CD14-positive monocyte (primary cell): ENCODE data around the gene LHFPL3. TPM values are rescaled to one million over a fixed set of nuclear protein-coding genes. Genes with fewer than 3 reads are reported as not detected.

Experiments used
- DNase-seq, 3 donors: peaks; one replicate each; pipeline ENCODE4 v3.0.0-alpha.2; 2011 to 2022
- H2AFZ ChIP-seq: 2 replicates; pipeline ENCODE4 v1.6.0; 2012; ENCODE audit warnings: mild to moderate bottlenecking, low read depth, low read length, inconsistent platforms; ENCODE audit not compliant: insufficient read depth, poor library complexity, severe bottlenecking
- H3K27ac ChIP-seq, 2 donors: 1 replicate in 1 of 2; 2 replicates in 1 of 2; pipeline ENCODE4 v1.5.1; 2012 to 2013; ENCODE audit warnings: low read length in 2 of 2, control low read depth in 1 of 2, inconsistent platforms in 1 of 2, low read depth in 1 of 2, mild to moderate bottlenecking in 1 of 2
- H3K27me3 ChIP-seq, 2 donors: one replicate each; pipeline versions ENCODE4 v1.6.0 to v1.6.1; 2011 to 2013; ENCODE audit warnings: low read length in 2 of 2; ENCODE audit not compliant: control insufficient read depth in 2 of 2, insufficient read depth in 2 of 2
- H3K36me3 ChIP-seq, 2 donors: replicated peaks in 1 of 2; 1 replicate in 1 of 2; 2 replicates in 1 of 2; pipeline versions ENCODE4 v1.5.1 to v1.6.1; 2012 to 2013; ENCODE audit warnings: low read length in 2 of 2, control low read depth in 1 of 2, inconsistent platforms in 1 of 2, mild to moderate bottlenecking in 1 of 2; ENCODE audit not compliant: insufficient read depth in 2 of 2, control insufficient read depth in 1 of 2
- H3K4me1 ChIP-seq, 2 donors: 1 replicate in 1 of 2; 2 replicates in 1 of 2; pipeline versions ENCODE4 v1.5.1 to v1.6.1; 2012 to 2013; ENCODE audit warnings: low read length in 2 of 2, control low read depth in 1 of 2, inconsistent platforms in 1 of 2, mild to moderate bottlenecking in 1 of 2, moderate library complexity in 1 of 2; ENCODE audit not compliant: insufficient read depth in 2 of 2, control insufficient read depth in 1 of 2
- H3K4me2 ChIP-seq: replicated peaks from 2 replicates; pipeline ENCODE3; 2012; ENCODE audit warnings: low read length, moderate library complexity, mild to moderate bottlenecking; ENCODE audit not compliant: poor library complexity, severe bottlenecking; ENCODE audit errors: extremely low read depth
- H3K4me3 ChIP-seq, 3 experiments: fragments of 200-600 bp in 1 of 3; sonication (generic) in 1 of 3; replicated peaks in 1 of 3; 1 replicate in 2 of 3; 2 replicates in 1 of 3; pipeline ENCODE4 v1.5.1; 2011 to 2013; ENCODE audit warnings: low read length in 3 of 3, mild to moderate bottlenecking in 3 of 3, control low read depth in 2 of 3, low read depth in 2 of 3, inconsistent platforms in 1 of 3, moderate library complexity in 1 of 3
- H3K79me2 ChIP-seq: 2 replicates; pipeline ENCODE4 v1.6.0; 2012; ENCODE audit warnings: mild to moderate bottlenecking, control low read depth, inconsistent platforms, low read length, moderate library complexity; ENCODE audit not compliant: insufficient read depth
- H3K9ac ChIP-seq: 2 replicates; pipeline ENCODE4 v1.6.0; 2017; ENCODE audit warnings: low read length, mild to moderate bottlenecking; ENCODE audit not compliant: insufficient read depth, poor library complexity, severe bottlenecking
- H3K9me3 ChIP-seq, 2 donors: replicated peaks in 1 of 2; 1 replicate in 1 of 2; 2 replicates in 1 of 2; pipeline versions ENCODE4 v1.5.1 to v1.6.1; 2012 to 2013; ENCODE audit warnings: low read length in 2 of 2, control low read depth in 1 of 2; ENCODE audit not compliant: control insufficient read depth in 1 of 2, insufficient read depth in 1 of 2
- H4K20me1 ChIP-seq: 2 replicates; pipeline ENCODE4 v1.6.0; 2012; ENCODE audit warnings: mild to moderate bottlenecking, low read length, control low read depth, moderate library complexity; ENCODE audit not compliant: insufficient read depth
- H3K27ac Mint-ChIP-seq, 7 donors: one replicate each; pipeline ENCODE4 v1.8.0; 2020; ENCODE audit warnings: mild to moderate bottlenecking in 7 of 7, mixed read lengths in 7 of 7, moderate library complexity in 6 of 7, inconsistent platforms in 2 of 7
- H3K27me3 Mint-ChIP-seq, 3 donors: one replicate each; pipeline ENCODE4 v1.8.0; 2021 to 2022; ENCODE audit warnings: low read depth in 3 of 3, mild to moderate bottlenecking in 3 of 3, mixed read lengths in 3 of 3, moderate library complexity in 3 of 3, inconsistent platforms in 1 of 3
- H3K36me3 Mint-ChIP-seq, 2 donors: one replicate each; pipeline ENCODE4 v1.8.0; 2020; ENCODE audit warnings: mixed read lengths in 2 of 2, inconsistent platforms in 1 of 2, mild to moderate bottlenecking in 1 of 2
- H3K4me1 Mint-ChIP-seq: one replicate; pipeline ENCODE4 v1.8.0; 2020; ENCODE audit warnings: mild to moderate bottlenecking, mixed read lengths
- H3K4me3 Mint-ChIP-seq, 2 donors: one replicate each; pipeline ENCODE4 v1.8.0; 2020; ENCODE audit warnings: mild to moderate bottlenecking in 2 of 2, mixed read lengths in 2 of 2, moderate library complexity in 1 of 2
- H3K9me3 Mint-ChIP-seq, 7 donors: one replicate each; pipeline ENCODE4 v1.8.0; 2020 to 2022; ENCODE audit warnings: mixed read lengths in 7 of 7, mild to moderate bottlenecking in 6 of 7, moderate library complexity in 6 of 7, inconsistent platforms in 2 of 7
- WGBS: methylation state at CpG from one replicate; pipeline ENCODE4 v1.1.5; 2013; ENCODE audit warnings: missing lambda C conversion rate; ENCODE audit not compliant: insufficient coverage; 5-methylcytosine and 5-hydroxymethylcytosine counted together
- intact Hi-C, 2 donors: fragments of 100-400 bp; cut with micrococcal nuclease; formaldehyde crosslinking; loops; one replicate each; pipeline versions ENCODE4 v1.15.0 to v1.15.1; 2023
- polyA plus RNA-seq, 3 donors: library from polyadenylated mRNA; depleted of rRNA in 1 of 3; unstranded in 2 of 3; stranded (reverse) in 1 of 3; fragments of 300-500 nt in 2 of 3; fragments of >200 nt in 1 of 3; fragmentation: Illumina TruSeq in 2 of 3; gene quantifications; 1 replicate in 2 of 3; 2 replicates in 1 of 3; pipeline ENCODE4 v1.2.3, GENCODE V29; 2012 to 2021
- TF ChIP-seq, protein P1 (sequence below): fragments of 200-600 bp; IDR thresholded peaks from one replicate; pipeline ENCODE4 v1.8.0; 2022; ENCODE audit warnings: antibody characterized with exemption, mild to moderate bottlenecking

The LHFPL3 gene
- polyA plus RNA-seq, 3 donors, result not detected

DNA sequence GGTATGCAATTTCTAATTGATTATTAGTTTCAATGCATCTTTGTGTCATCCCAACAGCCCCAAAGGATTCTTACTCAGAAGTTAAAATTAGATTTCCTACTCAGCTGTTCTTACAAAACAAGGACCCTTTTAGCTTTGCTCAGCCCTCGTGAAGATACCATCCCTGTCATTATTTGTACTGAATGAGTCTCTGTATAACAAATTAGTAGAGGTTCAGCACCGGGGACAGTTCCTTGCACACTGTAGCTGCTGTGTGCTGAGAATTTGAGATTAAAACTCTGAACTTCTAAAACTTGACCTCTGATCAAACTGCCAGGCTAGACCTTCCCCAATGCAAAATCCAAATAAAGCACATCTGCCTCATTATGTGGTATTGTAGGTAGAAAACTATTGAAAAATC lies 299.1 kb downstream of the LHFPL3 start:
- Mint-ChIP-seq H3K9me3 (peaks cover 0 to 1% (median 0%) of the 10 kb centered on the region in 7 donors), H3K36me3 (no peaks in the 10 kb centered on the region), H3K4me3 (no peak overlapping the region), H3K27ac (no peak overlapping the region), H3K4me1 (no peaks in the 10 kb centered on the region), H3K27me3 (no peaks in the 10 kb centered on the region)
- no peak for DNase-seq
- Histone ChIP-seq H3K79me2 (no peaks in the 10 kb centered on the region), H3K4me3 (no peak overlapping the region), H3K4me2 (no peak overlapping the region), H3K9ac (no peak overlapping the region), H3K27me3 (no peaks in the 10 kb centered on the region), H4K20me1 (no peaks in the 10 kb centered on the region), H3K9me3 (no peaks in the 10 kb centered on the region), H2AFZ (no peak overlapping the region), H3K36me3 (no peaks in the 10 kb centered on the region), H3K4me1 (no peaks in the 10 kb centered on the region), H3K27ac (no peak overlapping the region)
- TF ChIP-seq, protein P1, sequence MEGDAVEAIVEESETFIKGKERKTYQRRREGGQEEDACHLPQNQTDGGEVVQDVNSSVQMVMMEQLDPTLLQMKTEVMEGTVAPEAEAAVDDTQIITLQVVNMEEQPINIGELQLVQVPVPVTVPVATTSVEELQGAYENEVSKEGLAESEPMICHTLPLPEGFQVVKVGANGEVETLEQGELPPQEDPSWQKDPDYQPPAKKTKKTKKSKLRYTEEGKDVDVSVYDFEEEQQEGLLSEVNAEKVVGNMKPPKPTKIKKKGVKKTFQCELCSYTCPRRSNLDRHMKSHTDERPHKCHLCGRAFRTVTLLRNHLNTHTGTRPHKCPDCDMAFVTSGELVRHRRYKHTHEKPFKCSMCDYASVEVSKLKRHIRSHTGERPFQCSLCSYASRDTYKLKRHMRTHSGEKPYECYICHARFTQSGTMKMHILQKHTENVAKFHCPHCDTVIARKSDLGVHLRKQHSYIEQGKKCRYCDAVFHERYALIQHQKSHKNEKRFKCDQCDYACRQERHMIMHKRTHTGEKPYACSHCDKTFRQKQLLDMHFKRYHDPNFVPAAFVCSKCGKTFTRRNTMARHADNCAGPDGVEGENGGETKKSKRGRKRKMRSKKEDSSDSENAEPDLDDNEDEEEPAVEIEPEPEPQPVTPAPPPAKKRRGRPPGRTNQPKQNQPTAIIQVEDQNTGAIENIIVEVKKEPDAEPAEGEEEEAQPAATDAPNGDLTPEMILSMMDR, result no peak
- WGBS, result no CpG with 5 or more reads among the region's 2 CpGs
- intact Hi-C loops, result no loop called here

DNA sequence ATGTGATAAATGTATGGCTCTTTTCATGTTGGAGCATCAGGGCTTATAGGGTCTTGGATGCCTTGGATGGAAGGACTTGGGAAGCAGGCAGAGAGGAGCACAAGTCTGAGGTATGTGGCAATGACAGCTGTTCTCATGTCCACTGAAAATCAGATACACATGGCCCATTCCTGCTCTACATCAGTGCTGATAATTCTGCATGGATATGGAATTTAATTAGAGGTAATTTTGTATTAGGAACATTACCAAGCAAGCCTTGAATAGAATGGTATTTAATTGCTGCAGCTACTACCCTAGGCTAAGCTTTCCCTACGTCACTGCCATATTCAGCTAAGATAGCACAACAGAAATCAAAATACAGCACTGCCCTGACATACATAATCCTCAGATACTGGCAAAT lies 299.6 kb downstream of the LHFPL3 start:
- Histone ChIP-seq H4K20me1 (no peaks in the 10 kb centered on the region), H3K4me3 (no peak overlapping the region), H3K4me1 (no peaks in the 10 kb centered on the region), H3K9ac (no peak overlapping the region), H3K9me3 (no peaks in the 10 kb centered on the region), H3K27ac (no peak overlapping the region), H3K79me2 (no peaks in the 10 kb centered on the region), H3K4me2 (no peak overlapping the region), H3K27me3 (no peaks in the 10 kb centered on the region), H3K36me3 (no peaks in the 10 kb centered on the region), H2AFZ (no peak overlapping the region)
- TF ChIP-seq, protein P1, result no peak
- Mint-ChIP-seq H3K27ac (no peak overlapping the region), H3K9me3 (peaks cover 0 to 1% (median 0%) of the 10 kb centered on the region in 7 donors), H3K4me1 (no peaks in the 10 kb centered on the region), H3K4me3 (no peak overlapping the region), H3K27me3 (no peaks in the 10 kb centered on the region), H3K36me3 (no peaks in the 10 kb centered on the region)
- no CpG with 5 or more reads among the region's 1 CpG for WGBS
- DNase-seq, result no peak
- intact Hi-C loops, result no loop called here
